Measurements from ENCODE around the gene PRDX5.

Gene PRDX5
- total RNA-seq = 30.6 to 37.7 (median 30.9) reads per million in 3 donors

DNA sequence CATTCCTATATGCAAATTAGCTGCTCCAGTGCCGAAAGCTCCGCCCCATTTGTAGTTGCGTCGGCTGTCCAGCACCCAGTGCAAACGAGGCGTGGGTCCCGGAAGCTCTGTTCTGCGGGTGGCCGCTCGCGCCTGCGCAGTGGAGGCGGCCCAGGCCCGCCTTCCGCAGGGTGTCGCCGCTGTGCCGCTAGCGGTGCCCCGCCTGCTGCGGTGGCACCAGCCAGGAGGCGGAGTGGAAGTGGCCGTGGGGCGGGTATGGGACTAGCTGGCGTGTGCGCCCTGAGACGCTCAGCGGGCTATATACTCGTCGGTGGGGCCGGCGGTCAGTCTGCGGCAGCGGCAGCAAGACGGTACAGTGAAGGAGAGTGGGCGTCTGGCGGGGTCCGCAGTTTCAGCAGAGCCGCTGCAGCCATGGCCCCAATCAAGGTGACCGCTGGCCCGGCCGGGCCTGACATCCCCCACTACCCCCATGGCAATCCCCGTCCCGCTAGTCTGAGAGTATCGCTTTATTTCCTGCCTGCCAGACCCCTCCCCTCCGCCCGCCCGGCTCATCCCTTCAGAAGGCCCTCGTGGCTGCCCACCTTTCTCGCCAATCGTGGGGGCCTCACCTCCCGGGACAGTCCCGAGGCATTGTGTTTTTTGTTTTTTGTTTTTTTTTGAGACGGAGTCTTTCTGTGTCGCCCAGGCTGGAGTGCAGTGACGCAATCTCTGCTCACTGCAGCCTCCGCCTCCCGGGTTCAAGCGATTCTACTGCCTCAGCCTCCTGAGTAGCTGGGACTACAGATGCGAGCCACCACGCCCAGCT, at the start of gene PRDX5:
Gene PRDX5, plus strand, starts transcription at position 161 of the 805 bp plus-strand sequence. Its CDS starts 95 bp downstream, at position 256.
- peaks cover 14% of the 10 kb centered on the region for H3K4me1 ChIP-seq (ENCODE audit: control insufficient read depth, insufficient read depth, low read length, poor library complexity, severe bottlenecking)
- peaks cover 13% of the 10 kb centered on the region for H3K36me3 ChIP-seq (ENCODE audit: control insufficient read depth, insufficient read depth, low read length)
- H3K27me3 ChIP-seq (replicated peaks; ENCODE audit: control insufficient read depth, insufficient read depth, low read length, poor library complexity, severe bottlenecking) = no peaks in the 10 kb centered on the region
- peak within 1 kb of the TSS; percentile 79 for H3K4me3 ChIP-seq (ENCODE audit: insufficient read depth, low read depth, low read length, poor library complexity, severe bottlenecking)
- H3K9me3 ChIP-seq (ENCODE audit: control insufficient read depth, low read length) = no peaks in the 10 kb centered on the region
- H3K27ac ChIP-seq (ENCODE audit: insufficient read depth, low read length, poor library complexity, severe bottlenecking) = peak within 1 kb of the TSS; percentile 94
- DNase-seq = peak; percentile 92 to 94 (median 93)

DNA sequence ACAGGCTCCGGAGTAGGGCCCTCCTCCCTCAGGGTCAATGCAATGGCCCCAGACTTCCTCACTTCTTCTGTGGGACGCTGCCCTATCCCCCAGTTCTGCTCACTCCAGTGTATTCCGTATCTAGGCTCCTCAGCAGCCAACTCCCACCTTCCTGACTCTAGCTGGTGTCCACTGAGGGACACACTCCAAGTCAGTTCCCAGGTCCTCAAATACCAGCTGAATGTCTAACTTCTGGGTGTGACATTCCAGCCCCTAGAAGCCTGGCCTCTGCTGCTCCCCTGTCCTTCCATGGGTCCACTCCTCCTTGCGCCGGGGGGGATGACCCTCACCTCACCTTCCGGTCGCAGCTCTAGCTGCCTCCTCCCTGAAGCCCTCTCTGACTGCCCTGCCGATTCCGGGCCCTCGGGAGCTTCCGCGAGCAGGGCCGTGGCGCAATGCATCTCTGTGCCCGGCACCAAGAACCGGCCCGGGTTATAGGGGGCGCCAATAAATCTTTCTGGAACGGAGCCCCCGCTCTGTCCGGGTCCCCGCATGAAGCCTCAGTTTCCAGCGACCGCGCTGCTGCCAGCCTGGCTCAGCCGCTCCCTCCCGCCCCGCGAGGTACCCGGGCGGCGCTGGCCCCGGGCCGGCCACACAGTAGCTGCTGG, 48.9 kb upstream of the PRDX5 start:
- Histone ChIP-seq H3K27me3 (replicated peaks; ENCODE audit: control insufficient read depth, insufficient read depth, low read length, poor library complexity, severe bottlenecking) (no peaks in the 10 kb centered on the region), H3K27ac (ENCODE audit: insufficient read depth, low read length, poor library complexity, severe bottlenecking) (peak overlapping the region; percentile 98), H3K36me3 (ENCODE audit: control insufficient read depth, insufficient read depth, low read length) (peaks cover under 1% of the 10 kb centered on the region), H3K4me3 (ENCODE audit: insufficient read depth, low read depth, low read length, poor library complexity, severe bottlenecking) (peak overlapping the region; percentile 61), H3K4me1 (ENCODE audit: control insufficient read depth, insufficient read depth, low read length, poor library complexity, severe bottlenecking) (peaks cover 12% of the 10 kb centered on the region), H3K9me3 (ENCODE audit: control insufficient read depth, low read length) (no peaks in the 10 kb centered on the region)
- no peak for DNase-seq

DNA sequence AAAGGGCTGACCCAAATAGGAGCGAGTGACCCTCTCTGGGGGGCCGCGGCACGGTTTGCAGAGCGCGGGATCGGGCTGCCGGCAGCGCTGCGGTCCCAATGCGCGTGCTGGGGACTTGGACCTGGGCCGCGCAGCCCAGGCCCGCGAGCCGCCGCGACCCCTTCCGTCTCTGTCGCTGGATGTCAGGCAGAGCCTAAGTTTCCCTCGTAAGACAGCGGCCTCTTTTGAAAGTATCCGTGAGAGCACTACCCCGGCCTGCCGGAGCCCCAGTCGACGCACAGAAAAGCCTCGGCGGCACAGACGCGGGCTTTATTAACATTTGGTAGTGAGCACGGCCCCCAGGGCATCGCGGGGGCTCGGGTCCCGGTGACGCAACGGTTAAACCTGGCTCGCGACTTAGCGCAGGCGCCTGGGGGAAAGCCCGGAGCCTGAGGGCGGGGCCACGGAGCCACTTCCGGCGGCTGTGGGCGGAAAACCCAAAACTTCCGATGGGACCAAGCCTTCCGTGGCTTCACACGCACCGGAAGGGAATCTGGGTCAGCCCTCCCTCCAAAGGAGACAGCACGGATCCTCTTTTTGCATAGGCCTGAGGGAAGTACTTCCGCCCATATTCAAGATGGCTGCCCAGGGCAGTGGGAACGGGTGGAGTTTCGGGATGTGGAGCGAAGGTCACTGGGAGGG, 48.2 kb upstream of the PRDX5 start:
- Histone ChIP-seq H3K27ac (ENCODE audit: insufficient read depth, low read length, poor library complexity, severe bottlenecking) (peak overlapping the region; percentile 98), H3K4me3 (ENCODE audit: insufficient read depth, low read depth, low read length, poor library complexity, severe bottlenecking) (peak overlapping the region; percentile 61), H3K36me3 (ENCODE audit: control insufficient read depth, insufficient read depth, low read length) (no peaks in the 10 kb centered on the region), H3K4me1 (ENCODE audit: control insufficient read depth, insufficient read depth, low read length, poor library complexity, severe bottlenecking) (peaks cover 12% of the 10 kb centered on the region), H3K27me3 (replicated peaks; ENCODE audit: control insufficient read depth, insufficient read depth, low read length, poor library complexity, severe bottlenecking) (no peaks in the 10 kb centered on the region), H3K9me3 (ENCODE audit: control insufficient read depth, low read length) (no peaks in the 10 kb centered on the region)
- DNase-seq = peak; percentile 96 to 97 (median 97)

DNA sequence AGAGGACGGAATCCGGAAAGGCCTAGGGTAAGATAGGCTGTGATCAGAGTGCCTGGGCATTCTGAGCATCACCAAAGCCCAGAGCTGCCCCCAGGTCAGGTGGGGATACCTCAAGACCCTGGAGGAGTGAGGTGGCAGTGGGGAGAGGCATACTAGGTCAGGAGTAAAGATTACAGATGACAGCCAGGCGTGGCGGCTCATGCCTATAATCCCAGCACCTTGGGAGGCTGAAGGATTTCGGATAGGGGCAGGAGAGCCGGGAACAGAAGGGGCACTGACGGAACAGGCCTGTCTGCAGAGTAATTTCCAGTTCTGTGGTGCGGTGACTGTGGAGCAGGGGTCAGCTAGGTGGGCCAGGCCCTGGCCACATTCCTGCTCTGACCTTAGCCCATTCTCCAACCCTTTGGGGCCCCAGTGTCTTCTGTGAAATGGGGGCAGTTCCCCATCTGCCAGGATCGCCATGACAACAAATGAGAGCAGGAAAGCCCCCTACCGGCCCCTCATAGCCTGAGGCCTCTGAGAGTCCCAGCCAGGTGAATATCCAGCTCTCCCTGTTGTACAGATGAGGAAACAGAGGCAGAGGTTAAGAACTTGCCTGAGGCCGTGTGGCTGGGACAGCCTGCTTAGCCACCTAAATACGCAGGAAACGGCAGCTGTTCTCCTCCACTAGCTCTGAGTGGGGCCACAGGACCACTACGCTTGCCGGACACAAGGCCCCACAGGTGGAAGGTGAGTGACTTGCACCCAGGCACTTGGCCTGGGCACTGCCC, 42.7 kb upstream of the PRDX5 start:
- peaks cover 4% of the 10 kb centered on the region for H3K36me3 ChIP-seq (ENCODE audit: control insufficient read depth, insufficient read depth, low read length)
- no peak for DNase-seq
- peaks cover 5% of the 10 kb centered on the region for H3K4me1 ChIP-seq (ENCODE audit: control insufficient read depth, insufficient read depth, low read length, poor library complexity, severe bottlenecking)
- H3K27ac ChIP-seq (ENCODE audit: insufficient read depth, low read length, poor library complexity, severe bottlenecking) = no peak overlapping the region
- H3K27me3 ChIP-seq (replicated peaks; ENCODE audit: control insufficient read depth, insufficient read depth, low read length, poor library complexity, severe bottlenecking) = no peaks in the 10 kb centered on the region
- H3K4me3 ChIP-seq (ENCODE audit: insufficient read depth, low read depth, low read length, poor library complexity, severe bottlenecking) = no peak overlapping the region
- no peaks in the 10 kb centered on the region for H3K9me3 ChIP-seq (ENCODE audit: control insufficient read depth, low read length)

DNA sequence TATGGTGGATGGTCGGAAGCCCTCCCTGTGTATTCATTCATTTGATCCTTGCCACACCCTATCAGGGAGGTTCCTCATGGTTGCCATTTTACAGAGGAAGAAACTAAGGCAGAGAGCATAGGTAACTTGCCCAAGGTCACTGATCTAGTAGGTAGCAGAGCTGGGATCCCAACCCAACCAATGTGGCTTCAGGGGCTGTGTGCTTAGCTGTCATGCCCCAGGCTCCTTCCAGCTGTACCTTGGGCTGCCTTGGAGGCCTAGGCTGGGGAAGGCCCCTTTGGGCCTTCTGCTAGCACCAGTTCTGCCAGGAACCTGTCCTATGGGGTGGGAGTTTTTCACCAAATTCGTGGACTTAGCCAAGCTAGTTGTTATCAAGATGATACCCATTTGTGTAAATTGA, 42.1 kb upstream of the PRDX5 start:
- H3K36me3 ChIP-seq (ENCODE audit: control insufficient read depth, insufficient read depth, low read length) = peaks cover 4% of the 10 kb centered on the region

DNA sequence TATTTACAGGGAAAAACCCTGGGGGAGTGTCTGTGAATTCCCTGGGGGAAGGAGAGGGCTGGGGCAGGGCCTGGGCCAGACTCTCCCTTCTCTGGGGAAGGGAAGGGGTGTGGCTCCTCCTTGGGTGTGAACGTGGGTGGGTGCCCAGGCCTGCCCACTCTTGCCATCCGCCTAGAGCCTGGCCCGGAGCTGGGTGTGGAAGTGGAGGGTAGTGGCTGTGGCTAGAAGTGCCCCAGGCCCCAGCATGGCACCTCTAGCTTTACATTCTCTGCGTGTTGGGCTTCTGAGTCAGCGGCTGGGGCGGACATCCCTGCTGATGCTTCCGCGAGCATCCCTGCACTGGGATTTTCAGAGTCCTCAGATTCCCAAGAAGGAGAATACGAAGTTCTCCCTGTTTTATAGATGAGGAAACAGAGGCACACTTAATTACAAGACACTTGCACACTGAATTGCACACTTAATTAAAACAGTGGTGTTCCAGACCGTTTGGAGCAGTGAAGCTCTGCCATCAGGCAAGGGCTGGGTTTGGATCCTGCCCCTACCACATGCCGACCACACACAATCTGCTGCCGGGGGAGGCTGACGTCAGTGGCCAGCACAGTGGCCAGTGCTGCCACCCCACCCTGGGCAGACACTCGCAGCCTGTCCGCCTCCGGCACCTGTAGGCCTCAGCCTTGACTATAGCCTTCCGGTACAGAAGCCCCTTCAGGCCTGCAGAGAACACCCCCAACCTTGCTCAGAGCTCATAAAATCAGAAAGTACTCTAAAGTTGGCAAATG, 41.1 kb upstream of the PRDX5 start:
- H3K27me3 ChIP-seq (replicated peaks; ENCODE audit: control insufficient read depth, insufficient read depth, low read length, poor library complexity, severe bottlenecking) = no peaks in the 10 kb centered on the region
- DNase-seq = no peak
- peaks cover under 1% of the 10 kb centered on the region for H3K4me1 ChIP-seq (ENCODE audit: control insufficient read depth, insufficient read depth, low read length, poor library complexity, severe bottlenecking)
- H3K4me3 ChIP-seq (ENCODE audit: insufficient read depth, low read depth, low read length, poor library complexity, severe bottlenecking) = no peak overlapping the region
- H3K36me3 ChIP-seq (ENCODE audit: control insufficient read depth, insufficient read depth, low read length) = peaks cover 4% of the 10 kb centered on the region
- H3K27ac ChIP-seq (ENCODE audit: insufficient read depth, low read length, poor library complexity, severe bottlenecking) = no peak overlapping the region
- no peaks in the 10 kb centered on the region for H3K9me3 ChIP-seq (ENCODE audit: control insufficient read depth, low read length)

More for the DNA sequence above, 42.1 kb upstream of the PRDX5 start:
- no peaks in the 10 kb centered on the region for H3K27me3 ChIP-seq (replicated peaks; ENCODE audit: control insufficient read depth, insufficient read depth, low read length, poor library complexity, severe bottlenecking)
- no peak for DNase-seq
- H3K9me3 ChIP-seq (ENCODE audit: control insufficient read depth, low read length) = no peaks in the 10 kb centered on the region
- no peak overlapping the region for H3K4me3 ChIP-seq (ENCODE audit: insufficient read depth, low read depth, low read length, poor library complexity, severe bottlenecking)
- no peak overlapping the region for H3K27ac ChIP-seq (ENCODE audit: insufficient read depth, low read length, poor library complexity, severe bottlenecking)
- H3K4me1 ChIP-seq (ENCODE audit: control insufficient read depth, insufficient read depth, low read length, poor library complexity, severe bottlenecking) = peaks cover 5% of the 10 kb centered on the region

DNA sequence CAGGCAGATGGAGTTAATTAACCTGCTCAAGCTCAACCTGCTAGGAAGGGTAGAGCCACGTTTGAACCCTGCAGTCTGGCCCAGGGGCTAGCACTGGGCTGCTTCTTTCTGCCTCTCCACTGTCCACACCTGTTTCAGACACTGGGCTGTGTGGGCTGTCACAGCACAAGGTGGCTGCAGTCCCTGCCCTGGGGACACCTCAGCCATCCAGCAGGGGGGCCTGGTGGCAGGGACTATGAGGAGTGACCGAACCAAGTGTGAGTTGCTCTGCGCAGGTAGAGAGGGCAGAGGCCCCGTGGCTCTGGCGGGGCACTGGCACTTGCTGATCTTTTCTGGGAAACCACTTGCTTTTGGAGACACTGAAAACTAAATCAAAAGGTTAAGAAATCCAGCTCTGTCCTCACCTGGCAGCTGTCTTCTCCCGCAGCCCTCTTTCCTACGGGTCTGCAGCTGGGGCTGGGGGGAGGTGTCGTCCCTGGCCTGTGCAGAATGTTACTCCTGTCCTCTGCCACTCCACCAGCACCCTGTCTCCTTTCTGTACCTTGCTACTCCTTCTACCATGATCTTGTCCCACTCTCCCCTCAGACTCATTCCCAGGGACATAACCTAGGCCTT, 39.2 kb upstream of the PRDX5 start:
- Histone ChIP-seq H3K27me3 (replicated peaks; ENCODE audit: control insufficient read depth, insufficient read depth, low read length, poor library complexity, severe bottlenecking) (no peaks in the 10 kb centered on the region), H3K36me3 (ENCODE audit: control insufficient read depth, insufficient read depth, low read length) (peaks cover 10% of the 10 kb centered on the region), H3K4me1 (ENCODE audit: control insufficient read depth, insufficient read depth, low read length, poor library complexity, severe bottlenecking) (peaks cover under 1% of the 10 kb centered on the region), H3K27ac (ENCODE audit: insufficient read depth, low read length, poor library complexity, severe bottlenecking) (no peak overlapping the region), H3K9me3 (ENCODE audit: control insufficient read depth, low read length) (no peaks in the 10 kb centered on the region), H3K4me3 (ENCODE audit: insufficient read depth, low read depth, low read length, poor library complexity, severe bottlenecking) (no peak overlapping the region)
- no peak for DNase-seq

DNA sequence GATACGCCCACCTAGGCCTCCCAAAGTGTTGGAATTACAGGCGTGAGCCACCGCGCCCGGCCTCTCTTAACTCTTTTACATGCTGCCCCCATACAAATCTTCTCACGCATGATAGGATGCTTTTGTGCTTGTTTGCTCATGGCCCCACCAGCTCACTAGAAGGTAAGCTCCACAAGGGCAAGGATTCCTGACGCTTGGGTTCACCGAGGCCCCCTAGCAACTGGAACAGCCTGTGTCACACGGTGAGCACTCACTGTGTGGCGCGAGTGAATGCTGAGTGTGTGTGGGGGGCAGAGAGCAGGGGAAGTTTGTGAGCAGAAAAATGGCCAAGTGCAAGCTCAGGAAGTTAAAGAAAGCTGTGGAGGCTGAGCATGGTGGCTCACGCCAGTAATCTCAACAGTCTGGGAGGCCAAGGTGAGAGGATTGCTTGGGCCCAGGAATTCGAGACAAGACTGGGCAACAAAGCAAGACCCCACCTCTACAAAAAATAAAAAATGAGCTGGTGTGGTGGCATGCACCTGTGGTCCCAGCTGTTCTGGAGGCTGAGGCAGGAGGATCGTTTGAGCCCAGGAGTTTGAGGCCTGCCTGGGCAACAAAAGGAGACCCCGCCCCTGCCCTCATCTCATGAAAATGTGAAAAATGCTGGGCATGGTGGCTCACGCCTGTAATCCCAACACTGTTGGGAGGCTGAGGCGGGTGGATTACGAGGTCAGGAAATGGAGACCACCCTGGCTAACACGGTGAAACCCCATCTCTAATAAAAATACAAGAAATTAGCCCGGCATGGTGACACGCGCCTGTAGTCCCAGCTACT, 35.8 kb upstream of the PRDX5 start:
- Histone ChIP-seq H3K27ac (ENCODE audit: insufficient read depth, low read length, poor library complexity, severe bottlenecking) (no peak overlapping the region), H3K4me1 (ENCODE audit: control insufficient read depth, insufficient read depth, low read length, poor library complexity, severe bottlenecking) (peaks cover 14% of the 10 kb centered on the region), H3K4me3 (ENCODE audit: insufficient read depth, low read depth, low read length, poor library complexity, severe bottlenecking) (no peak overlapping the region), H3K27me3 (replicated peaks; ENCODE audit: control insufficient read depth, insufficient read depth, low read length, poor library complexity, severe bottlenecking) (no peaks in the 10 kb centered on the region), H3K36me3 (ENCODE audit: control insufficient read depth, insufficient read depth, low read length) (peaks cover 10% of the 10 kb centered on the region), H3K9me3 (ENCODE audit: control insufficient read depth, low read length) (no peaks in the 10 kb centered on the region)
- DNase-seq = no peak
